ENCODE measurements around the gene PHF10. TPM values are rescaled to one million over a fixed set of nuclear protein-coding genes. Genes with fewer than 3 reads are reported as not detected.

The PHF10 gene
- total RNA-seq, 1 donor from 2014 or later, result 22.4 TPM

DNA sequence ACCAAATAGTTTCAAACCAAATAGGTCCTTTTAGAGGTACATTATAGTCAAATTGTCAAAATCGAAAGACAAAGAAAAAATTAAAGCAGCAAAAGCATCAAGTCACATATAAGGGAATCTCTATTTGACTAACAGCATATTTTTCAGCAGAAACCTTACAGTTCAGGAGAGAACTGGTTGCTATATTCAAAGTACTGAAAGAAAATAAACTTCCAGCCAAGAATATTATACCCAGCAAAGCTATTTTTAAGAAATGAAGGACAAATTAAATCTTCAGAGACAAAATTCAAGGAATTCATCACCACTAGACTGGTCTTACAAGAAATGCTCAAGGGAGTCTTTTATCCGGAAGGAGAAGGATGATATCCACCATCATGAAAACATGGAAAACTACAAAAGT is 38.4 kb downstream of the PHF10 start:
- FAIRE-seq (no peak), DNase-seq (ENCODE audit: low spot score in 2 of 2) (no peak)

GRCh38 chr6:169684056-169684455 is 40.2 kb downstream of the PHF10 start:
- no peak for FAIRE-seq
- no peak for DNase-seq (ENCODE audit: low spot score in 2 of 2)

DNA sequence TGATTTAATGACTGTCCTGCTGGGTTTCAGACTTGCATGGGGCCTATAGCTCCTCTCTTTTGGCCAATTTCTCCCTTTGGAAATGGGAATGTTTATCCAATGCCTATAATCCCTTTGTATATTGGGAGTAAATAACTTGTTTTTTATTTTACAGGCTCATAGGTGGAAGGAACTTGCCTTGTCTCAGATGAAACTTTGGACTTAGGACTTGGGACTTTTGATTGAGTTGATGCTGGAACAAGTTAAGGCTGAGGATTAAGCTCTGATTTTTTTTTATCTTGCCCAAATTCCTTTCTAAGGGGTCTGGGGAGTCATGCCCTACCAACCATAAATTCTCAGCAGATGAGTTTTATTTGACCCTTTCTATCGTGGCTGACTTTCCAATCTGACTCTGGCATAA is 46.0 kb downstream of the PHF10 start:
- DNase-seq (ENCODE audit: low spot score in 2 of 2) (no peak), FAIRE-seq (no peak)

- DNase-seq (ENCODE audit: low spot score in 2 of 2), result no peak
- no peak for FAIRE-seq
These were observed 47.2 kb downstream of the PHF10 start for GRCh38 chr6:169677096-169677495.

GRCh38 chr6:169675011-169675410 is 49.3 kb downstream of the PHF10 start:
- no peak for FAIRE-seq
- no peak for DNase-seq (ENCODE audit: low spot score in 2 of 2)

GRCh38 chr6:169671563-169671962 is 52.7 kb downstream of the PHF10 start:
- DNase-seq (ENCODE audit: low spot score in 2 of 2) (no peak), FAIRE-seq (no peak)

GRCh38 chr6:169669889-169670288 is 54.4 kb downstream of the PHF10 start:
- DNase-seq (ENCODE audit: low spot score in 2 of 2), result no peak
- FAIRE-seq, result no peak

- no peak for DNase-seq (ENCODE audit: low spot score in 2 of 2)
- FAIRE-seq, result no peak
These were observed 55.2 kb downstream of the PHF10 start for GRCh38 chr6:169669147-169669546.

- DNase-seq (ENCODE audit: low spot score in 2 of 2) (no peak), FAIRE-seq (no peak)
These were observed 56.0 kb downstream of the PHF10 start for GRCh38 chr6:169668203-169668847.

GRCh38 chr6:169667716-169668115 is 56.6 kb downstream of the PHF10 start:
- no peak for DNase-seq (ENCODE audit: low spot score in 2 of 2)
- no peak for FAIRE-seq

GRCh38 chr6:169666441-169666840 is 57.9 kb downstream of the PHF10 start:
- FAIRE-seq, result no peak
- no peak for DNase-seq (ENCODE audit: low spot score in 2 of 2)

GRCh38 chr6:169665289-169665688 is 59.0 kb downstream of the PHF10 start:
- no peak for DNase-seq (ENCODE audit: low spot score in 2 of 2)
- no peak for FAIRE-seq

- no peak for FAIRE-seq
- DNase-seq (ENCODE audit: low spot score in 2 of 2), result no peak
These were observed 60.1 kb downstream of the PHF10 start for GRCh38 chr6:169664227-169664626.

GRCh38 chr6:169663468-169663867 is 60.8 kb downstream of the PHF10 start:
- FAIRE-seq (no peak), DNase-seq (ENCODE audit: low spot score in 2 of 2) (no peak)

GRCh38 chr6:169661391-169661756 is 62.9 kb downstream of the PHF10 start:
- no peak for DNase-seq (ENCODE audit: low spot score in 2 of 2)
- FAIRE-seq, result no peak

DNA sequence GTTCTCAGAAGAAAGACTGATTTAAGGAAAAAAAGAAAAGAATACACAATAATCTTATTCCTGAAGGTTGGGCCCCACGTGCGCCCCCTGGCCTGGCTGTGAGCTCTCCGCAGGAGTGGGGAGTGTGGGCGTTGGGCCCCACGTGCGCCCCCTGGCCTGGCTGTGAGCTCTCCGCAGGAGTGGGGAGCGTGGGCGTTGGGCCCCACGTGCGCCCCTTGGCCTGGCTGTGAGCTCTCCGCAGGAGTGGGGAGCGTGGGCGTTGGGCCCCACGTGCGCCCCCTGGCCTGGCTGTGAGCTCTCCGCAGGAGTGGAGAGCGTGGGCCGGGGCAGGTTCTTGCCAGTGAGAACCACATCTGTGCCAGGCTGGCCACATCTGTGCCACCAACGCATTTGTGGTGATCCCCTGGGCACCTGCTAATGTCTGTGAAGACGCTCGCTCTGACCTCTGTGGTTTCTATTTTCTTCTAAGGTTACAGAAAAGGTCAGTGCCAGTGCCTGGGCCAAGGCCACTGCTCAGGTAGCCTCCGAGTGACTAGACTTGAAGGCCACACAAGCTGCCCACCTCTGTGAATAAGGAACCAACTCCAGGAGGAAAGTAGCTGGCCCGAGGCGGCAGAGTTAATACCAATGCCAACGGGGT is 63.4 kb downstream of the PHF10 start:
- DNase-seq (ENCODE audit: low spot score in 2 of 2) (no peak), FAIRE-seq (no peak)

DNA sequence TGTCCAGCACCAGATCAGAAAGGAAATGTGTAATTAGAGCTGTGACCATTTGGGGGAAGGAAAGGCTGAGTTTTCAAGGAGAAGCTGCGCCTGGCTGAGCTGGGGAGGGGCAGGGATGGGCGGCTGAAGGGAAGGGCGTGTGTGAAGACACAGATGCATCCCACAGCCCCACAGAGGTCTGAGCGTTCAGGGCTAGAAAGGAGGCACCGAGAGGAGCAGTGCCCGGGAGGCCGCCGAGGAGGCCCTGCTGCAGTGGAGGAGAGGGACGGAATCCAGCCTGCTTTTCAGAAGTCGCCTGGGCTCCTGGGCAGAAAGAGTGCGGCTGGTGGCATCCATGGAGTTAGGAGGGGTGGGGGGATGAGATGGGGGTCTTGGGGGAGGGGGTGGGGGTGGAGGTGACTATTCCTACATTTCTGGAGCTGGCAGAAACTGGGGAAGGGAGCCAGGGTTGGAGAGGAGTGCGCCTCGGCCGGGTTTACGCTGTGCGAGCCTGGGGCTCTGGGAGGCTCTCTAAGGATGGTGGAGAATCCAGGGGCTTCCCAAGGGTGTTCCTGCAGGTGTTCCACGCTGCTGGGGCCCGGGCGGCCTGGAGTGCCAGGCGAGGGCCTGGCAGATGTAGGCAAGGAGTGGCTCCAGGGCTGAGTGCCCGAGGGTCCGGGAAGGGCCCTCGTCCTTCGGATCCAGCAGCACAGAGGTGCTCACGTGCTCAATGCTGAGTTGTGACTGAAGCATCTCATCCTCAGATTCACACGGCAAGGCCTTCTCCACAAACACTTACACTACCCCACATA is 64.3 kb downstream of the PHF10 start:
- DNase-seq (ENCODE audit: low spot score in 2 of 2) (no peak), FAIRE-seq (no peak)

GRCh38 chr6:169657284-169657610 is 67.1 kb downstream of the PHF10 start:
- no peak for FAIRE-seq
- no peak for DNase-seq (ENCODE audit: low spot score in 2 of 2)

- FAIRE-seq (no peak), DNase-seq (ENCODE audit: low spot score in 2 of 2) (no peak)
These were observed 67.6 kb downstream of the PHF10 start for GRCh38 chr6:169656546-169657283.

DNA sequence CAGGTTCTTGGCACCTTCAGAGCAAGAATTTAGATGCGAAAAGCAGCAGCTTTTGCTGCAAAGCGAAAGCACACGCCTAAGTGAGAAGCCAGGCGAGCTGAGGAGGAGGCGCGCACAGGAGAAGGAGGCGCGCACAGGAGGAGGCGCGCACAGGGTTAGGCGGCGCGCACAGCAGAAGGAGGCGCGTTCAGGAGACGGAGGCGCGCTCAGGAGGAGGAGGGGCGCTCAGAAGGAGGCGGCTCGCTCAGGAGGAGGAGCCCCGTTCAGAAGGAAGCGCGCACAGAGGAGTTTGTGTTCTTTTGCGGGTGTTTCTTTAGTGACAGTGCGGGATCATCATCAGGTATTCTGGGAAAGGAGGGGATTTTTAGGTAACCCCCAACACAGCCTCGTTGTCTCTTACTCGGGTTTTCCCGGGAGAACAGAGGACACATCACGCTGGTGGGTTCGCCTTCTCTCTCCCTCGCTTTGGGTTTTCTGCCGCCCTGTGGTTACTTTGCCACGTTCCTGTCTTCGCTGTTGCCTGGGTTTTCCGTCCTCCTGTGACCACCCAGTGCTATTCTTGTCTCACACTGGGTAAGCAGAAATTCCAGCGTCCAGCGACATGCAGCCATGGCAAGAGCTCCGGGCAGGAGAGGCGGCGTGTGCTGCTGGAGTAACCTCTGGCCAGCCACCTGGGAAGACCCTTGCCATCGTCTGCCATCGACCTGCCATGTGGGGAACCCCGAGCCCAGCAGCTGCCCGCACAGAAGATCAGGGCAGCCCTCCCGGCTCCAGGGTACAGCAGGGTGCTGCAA is 69.5 kb downstream of the PHF10 start:
- peak in 1 of 2 donors; percentile 62 for DNase-seq (ENCODE audit: low spot score in 2 of 2)
- no peak for FAIRE-seq
